Measurements from ENCODE around the gene GREB1.

- TF ChIP-seq, protein P1, sequence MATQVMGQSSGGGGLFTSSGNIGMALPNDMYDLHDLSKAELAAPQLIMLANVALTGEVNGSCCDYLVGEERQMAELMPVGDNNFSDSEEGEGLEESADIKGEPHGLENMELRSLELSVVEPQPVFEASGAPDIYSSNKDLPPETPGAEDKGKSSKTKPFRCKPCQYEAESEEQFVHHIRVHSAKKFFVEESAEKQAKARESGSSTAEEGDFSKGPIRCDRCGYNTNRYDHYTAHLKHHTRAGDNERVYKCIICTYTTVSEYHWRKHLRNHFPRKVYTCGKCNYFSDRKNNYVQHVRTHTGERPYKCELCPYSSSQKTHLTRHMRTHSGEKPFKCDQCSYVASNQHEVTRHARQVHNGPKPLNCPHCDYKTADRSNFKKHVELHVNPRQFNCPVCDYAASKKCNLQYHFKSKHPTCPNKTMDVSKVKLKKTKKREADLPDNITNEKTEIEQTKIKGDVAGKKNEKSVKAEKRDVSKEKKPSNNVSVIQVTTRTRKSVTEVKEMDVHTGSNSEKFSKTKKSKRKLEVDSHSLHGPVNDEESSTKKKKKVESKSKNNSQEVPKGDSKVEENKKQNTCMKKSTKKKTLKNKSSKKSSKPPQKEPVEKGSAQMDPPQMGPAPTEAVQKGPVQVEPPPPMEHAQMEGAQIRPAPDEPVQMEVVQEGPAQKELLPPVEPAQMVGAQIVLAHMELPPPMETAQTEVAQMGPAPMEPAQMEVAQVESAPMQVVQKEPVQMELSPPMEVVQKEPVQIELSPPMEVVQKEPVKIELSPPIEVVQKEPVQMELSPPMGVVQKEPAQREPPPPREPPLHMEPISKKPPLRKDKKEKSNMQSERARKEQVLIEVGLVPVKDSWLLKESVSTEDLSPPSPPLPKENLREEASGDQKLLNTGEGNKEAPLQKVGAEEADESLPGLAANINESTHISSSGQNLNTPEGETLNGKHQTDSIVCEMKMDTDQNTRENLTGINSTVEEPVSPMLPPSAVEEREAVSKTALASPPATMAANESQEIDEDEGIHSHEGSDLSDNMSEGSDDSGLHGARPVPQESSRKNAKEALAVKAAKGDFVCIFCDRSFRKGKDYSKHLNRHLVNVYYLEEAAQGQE (tag by site-specific recombination; IDR thresholded peaks at IDR 0.05) = no peak
- no peak for TF ChIP-seq MZF1 (tag by site-specific recombination; IDR thresholded peaks at IDR 0.05; ENCODE audit: borderline replicate concordance)
- TF ChIP-seq ZBTB26 (tag by site-specific recombination; optimal IDR thresholded peaks at IDR 0.05) = no peak
- TF ChIP-seq, protein P2, sequence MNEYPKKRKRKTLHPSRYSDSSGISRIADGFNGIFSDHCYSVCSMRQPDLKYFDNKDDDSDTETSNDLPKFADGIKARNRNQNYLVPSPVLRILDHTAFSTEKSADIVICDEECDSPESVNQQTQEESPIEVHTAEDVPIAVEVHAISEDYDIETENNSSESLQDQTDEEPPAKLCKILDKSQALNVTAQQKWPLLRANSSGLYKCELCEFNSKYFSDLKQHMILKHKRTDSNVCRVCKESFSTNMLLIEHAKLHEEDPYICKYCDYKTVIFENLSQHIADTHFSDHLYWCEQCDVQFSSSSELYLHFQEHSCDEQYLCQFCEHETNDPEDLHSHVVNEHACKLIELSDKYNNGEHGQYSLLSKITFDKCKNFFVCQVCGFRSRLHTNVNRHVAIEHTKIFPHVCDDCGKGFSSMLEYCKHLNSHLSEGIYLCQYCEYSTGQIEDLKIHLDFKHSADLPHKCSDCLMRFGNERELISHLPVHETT (tag by site-specific recombination; IDR thresholded peaks at IDR 0.05) = no peak
Measured at GRCh38 chr2:11512431-11512830, 21.4 kb upstream of the GREB1 start.
